HTR-8/SVneo (cell line): Measurements from ENCODE around the gene IFNA10.
"Not testable (repeated sequence)": the region's sequence is repeated elsewhere in the genome, so short reads cannot be mapped to it uniquely, and the experiment has no call there.

Experiments used
- DNase-seq: peaks from one replicate; pipeline ENCODE4 v3.0.0; 2011; ENCODE audit warnings: low spot score, mixed read lengths; ENCODE audit not compliant: insufficient read length
- FAIRE-seq: peaks from 2 replicates; lab custom pipeline; 2011; peaks lifted over from hg19 to GRCh38; lab: Jason Lieb, UNC

IFNA10 gene

DNA sequence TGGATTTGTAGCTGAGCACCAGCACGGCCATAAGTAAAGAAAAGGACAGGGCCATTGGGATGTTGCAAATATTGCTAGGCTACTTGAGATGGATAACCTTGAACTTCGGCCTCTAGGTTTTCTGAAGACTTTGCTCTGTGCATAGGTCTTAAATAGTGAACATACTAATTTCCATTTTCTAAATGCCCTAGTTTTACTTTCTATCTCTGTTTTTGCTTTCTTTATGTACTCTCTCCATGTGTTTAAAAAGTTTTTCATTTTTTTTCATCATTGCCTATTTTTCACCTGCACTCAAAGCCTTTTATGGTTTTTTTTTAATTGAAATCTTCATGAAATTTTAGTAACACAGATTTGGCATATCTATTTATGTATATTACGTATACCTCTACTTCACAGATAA is at the start of gene IFNA10:
IFNA10 (minus strand) TSS at position 101 of the 400 bp plus-strand sequence; CDS start at position 55, 46 bp downstream.
- not testable (repeated sequence) for FAIRE-seq, DNase-seq

DNA sequence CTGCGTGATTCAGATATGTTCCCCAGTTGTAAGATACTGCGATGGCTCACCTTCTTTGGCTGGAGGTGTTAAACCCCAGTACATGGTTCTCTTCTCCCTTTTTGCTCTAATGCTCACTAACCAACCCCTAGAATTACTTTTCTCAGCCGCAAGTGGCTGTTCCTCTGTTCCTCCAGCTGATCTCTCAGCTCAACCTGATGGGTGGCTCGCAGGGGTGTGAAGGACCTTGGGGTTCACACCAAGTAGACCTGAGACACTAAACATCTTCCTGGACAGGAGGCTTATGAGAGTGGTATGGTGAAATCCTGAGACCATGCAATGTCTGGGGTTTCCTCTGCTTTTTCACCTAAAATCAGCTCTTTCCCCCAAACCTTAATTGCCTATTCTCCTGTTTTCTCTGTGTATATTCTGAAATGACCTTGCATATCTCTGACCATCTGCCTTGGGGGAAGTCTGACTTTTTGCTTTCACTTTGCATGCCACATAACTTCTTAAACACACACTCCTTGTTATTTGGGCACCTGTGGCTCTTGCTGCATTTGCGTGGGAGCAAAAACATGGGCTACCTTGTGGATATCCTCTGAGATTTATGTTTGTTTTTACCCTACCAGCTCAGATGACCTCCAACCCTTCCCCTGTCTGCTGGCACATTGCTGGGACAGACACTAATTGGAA is 48.7 kb upstream of the IFNA10 start:
- FAIRE-seq (no peak), DNase-seq (no peak)

DNA sequence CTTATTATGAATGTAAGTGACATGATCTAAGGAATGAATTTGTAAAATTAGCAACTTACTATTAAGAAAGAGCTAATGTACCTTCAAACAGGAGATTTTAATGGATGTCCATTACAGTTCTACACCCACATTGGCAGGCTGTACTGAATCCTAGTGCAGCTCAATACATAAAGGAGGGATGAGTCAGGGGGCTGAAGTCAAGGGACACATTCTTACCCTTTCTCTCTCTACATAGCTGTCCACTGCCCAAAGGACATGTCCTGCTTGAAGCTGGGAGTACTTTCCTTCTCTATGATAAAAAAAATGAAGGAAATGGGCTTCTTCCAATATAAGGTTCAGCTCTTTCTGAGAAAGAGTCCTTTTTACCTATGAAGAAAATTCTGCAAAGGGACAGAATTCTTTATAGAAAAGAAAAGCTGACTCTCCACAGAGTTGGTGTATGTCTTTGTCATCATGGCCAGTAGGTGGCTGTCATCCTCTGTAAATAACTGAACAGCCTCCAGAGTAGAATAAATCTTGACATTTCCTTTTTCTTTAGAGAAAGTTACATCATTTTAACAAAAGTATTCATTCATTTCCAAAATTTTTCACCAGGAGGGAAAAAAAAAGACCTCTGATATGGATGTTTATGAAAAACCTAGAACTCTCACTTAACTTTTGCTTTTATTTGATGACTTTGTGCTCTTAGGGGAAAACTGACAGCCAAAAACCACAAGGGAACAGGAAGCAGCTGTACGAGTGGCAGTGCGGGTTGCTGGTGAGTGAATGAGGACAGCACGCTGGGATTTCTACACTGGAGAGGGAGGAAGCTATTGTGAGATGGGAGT is 46.0 kb upstream of the IFNA10 start:
- FAIRE-seq: no peak
- DNase-seq: peak; percentile 10

DNA sequence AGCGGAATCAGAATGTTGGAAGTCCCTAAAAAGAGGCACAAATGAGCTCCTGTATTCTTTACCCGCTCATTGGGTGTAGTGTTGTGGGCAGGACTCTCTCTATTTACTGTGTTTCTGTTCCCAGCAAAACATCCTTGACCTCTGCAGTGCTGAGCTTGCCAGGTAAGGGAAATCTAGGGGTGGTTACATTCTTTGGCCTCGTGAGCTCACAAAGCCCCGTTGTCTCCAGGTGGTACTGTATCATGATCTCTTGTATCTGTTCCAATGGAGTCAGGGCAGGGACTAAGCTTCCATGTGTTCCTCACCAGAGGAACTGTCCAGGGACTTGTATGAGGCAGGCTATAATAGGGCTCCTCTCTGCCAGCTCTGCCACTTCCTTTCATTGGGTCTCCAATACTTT is 44.7 kb upstream of the IFNA10 start:
- DNase-seq: no peak

DNA sequence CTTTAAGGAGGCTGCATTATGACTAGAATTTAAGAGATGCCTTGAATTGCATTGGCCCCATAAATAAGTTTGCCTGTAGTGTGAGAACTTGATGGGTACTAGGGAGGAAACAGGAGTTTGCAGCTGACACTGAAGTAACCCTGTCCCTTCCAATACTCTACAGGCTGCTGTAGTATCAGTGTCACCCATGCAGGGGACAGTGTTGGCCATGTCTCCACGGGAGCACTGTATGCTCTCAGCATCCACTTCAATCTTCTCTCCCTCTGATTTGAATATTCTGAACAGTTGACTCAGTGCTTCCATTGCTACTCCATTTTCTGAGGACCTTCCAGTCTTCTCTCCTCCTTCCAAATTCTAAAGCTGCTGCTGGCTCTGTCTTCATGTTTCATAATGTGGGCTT is 44.2 kb upstream of the IFNA10 start:
- DNase-seq (no peak), FAIRE-seq (no peak)

More for the DNA sequence above, 44.7 kb upstream of the IFNA10 start:
- FAIRE-seq: no peak

DNA sequence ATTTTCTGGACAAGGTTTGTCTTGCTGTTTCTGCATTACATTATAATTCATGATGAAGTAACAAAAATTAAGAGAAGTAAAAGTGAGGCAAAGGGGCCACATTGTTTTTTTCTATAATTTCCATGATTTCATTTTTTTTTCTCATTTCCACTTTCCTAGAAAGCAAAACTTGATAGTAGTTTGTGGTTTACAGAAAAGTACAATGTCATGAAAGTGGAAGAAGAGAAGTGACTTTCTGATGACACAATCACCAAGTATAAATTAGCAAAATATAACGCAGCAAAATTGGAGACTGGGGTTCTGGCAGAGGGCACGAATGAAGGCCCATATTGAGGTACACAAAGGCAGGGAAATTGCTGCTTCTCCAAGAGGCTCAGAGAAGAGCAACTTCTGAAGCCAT is 37.9 kb upstream of the IFNA10 start:
- no peak for DNase-seq
- no peak for FAIRE-seq

DNA sequence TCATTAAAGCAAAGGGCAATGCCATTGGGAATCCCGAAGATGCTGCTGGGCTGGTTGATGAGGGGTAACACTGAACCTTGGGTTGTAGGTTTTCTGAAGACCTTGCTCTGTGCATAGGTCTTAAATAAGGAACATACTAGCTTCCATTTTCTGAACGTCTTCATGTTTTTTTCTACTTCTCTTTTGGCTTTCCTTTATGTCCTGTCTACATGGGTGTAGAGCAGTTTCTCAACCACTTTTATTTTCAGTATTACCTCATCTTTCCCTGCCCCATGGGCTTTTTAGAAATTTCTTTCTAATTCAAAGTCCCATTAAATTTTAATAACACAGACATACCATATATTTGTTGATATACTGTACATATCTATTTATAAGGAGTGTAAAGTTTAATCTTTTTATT is 33.0 kb upstream of the IFNA10 start, which contains the start of gene IFNA14:
IFNA14 (minus strand) TSS at position 95 of the 400 bp plus-strand sequence; CDS start at position 25, 70 bp downstream.
- DNase-seq: no peak
- no peak for FAIRE-seq

DNA sequence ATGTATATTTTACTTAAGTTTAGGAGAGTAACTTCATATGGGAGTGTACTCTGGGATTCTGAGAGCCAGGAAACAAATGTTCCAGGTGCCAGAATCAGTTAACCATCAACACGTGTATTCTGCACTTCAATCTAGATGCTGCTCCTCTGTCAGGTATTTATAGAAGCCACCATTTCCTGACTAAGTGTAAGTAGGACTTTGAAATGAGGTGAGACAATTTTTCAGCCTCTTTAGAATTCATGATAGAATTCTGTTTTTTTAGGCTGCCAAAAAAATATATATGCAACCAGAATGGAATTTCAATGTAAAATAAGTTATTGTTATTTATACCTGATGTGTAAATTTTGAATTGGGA is 29.4 kb upstream of the IFNA10 start:
- not testable (repeated sequence) for DNase-seq, FAIRE-seq

DNA sequence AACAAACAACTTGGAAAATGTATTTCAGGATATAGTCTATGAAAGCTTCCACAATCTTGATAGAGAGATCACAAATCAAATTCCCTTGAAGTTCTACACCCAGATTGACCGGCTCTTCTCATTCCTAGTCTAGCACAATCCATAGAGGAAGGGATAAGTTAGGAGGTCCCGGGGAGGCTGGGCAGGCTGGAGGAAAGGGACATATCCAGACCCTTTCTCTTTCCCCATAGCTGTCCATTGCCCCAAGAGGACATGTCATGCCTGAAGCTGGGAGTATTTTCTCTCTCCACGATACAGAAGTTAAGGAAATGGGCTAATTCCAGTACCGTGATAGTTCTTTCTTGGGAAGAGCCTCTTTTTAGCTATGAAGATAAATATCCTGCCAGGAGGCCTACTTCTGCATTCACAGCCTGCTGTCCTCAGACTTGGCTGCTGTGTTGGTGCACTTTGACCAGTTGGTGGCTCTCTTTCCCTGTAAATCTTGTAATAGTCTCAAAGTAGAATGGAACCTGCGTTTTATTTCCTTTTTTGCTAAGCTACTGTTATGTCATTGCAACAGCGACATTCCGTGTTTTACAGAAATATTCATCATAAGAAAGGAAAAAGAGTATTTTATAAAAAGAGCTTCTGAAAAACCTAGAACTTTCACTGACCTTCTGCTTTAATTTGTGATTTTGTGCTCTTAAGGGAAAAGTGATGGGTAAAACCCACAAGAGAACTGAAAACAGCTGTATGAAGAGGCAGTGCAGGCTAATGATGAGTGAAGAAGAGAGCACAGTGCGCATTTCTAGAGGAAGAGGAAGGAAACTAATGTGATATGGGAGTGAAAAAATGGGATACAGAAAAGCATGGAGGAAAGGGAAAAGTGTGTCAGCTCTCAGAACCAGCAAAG is 28.8 kb upstream of the IFNA10 start:
- not testable (repeated sequence) for FAIRE-seq

DNA sequence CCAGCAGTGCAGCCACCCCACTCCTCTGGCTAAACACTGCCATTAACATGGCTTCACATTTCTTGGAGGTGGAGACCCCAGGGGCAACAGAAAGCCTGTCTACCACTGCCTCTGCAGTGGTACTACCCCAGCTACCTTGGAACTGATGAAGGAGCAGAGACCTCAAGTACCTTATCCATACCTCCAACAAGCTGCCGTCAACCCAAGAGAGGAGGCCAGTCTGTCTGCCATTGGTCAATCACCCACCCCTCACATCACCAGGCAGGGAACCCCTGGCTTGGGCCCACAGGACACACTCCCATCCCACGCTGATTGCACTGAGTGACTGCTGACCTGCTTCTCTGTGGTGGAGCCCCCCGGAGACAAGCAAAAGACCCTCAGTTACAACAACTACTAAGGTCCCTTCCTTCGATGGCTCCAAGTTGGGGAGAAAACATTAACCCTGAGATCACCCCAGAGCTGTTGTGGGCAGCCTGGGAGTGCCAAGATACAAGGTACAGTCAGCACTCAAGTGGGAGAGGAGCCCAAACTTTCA is 27.3 kb upstream of the IFNA10 start:
- DNase-seq: no peak
- no peak for FAIRE-seq

More for the DNA sequence above, 28.8 kb upstream of the IFNA10 start:
- peak; percentile 9 for DNase-seq

DNA sequence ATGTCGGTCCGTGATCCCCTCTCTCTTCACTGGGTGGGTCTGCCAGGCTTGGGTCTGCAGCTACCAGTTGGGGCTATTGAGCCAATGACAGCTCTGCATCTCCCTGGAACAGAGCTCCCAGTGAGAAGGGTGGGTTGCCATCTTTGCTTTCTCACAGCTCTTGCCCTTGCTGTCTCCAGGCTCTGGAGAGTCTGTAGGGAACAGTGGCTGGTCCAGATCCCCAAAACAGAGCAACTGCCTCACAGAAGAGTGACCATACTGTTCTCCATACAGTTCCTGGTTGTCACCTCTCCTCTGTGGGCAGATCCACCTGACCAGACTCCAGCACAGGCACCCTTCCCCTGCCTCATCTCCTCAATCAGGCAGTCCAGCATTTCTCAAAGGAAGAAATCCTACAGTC is 26.3 kb upstream of the IFNA10 start:
- DNase-seq (no peak), FAIRE-seq (no peak)

DNA sequence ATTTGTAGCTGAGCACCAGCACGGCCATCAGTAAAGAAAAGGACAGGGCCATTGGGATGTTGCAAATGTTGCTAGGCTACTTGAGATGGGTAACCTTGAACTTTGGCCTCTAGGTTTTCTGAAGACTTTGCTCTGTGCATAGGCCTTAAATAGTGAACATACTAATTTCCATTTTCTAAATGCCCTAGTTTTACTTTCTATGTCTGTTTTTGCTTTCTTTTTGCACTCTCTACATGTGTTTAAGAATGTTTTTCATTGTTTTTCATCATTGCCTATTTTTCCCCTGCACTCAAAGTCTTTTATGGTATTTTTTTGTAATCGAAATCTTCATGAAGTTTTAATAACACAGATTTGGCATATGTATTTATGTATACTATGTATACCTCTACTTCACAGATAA is 21.2 kb upstream of the IFNA10 start, which contains the start of gene IFNA17:
IFNA17 (minus strand) TSS at position 101 of the 400 bp plus-strand sequence; CDS start at position 52, 49 bp downstream.
- DNase-seq (no peak), FAIRE-seq (no peak)

DNA sequence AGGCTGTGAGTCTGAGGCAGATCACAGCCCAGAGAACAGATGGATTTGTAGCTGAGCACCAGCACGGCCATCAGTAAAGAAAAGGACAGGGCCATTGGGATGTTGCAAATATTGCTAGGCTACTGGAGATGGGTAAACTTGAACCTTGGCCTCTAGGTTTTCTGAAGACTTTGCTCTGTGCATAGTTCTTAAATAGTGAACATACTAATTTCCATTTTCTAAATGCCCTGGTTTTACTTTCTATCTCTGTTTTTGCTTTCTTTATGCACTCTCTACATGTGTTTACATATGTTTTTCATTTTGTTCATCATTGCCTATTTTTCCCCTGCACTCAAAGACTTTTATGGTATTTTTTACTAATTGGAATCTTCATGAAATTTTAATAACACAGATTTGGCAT is 10.3 kb upstream of the IFNA10 start, which contains the start of gene IFNA16:
IFNA16 (minus strand) TSS at position 101 of the 400 bp plus-strand sequence; CDS start at position 95, 6 bp downstream.
- DNase-seq, FAIRE-seq: not testable (repeated sequence)

DNA sequence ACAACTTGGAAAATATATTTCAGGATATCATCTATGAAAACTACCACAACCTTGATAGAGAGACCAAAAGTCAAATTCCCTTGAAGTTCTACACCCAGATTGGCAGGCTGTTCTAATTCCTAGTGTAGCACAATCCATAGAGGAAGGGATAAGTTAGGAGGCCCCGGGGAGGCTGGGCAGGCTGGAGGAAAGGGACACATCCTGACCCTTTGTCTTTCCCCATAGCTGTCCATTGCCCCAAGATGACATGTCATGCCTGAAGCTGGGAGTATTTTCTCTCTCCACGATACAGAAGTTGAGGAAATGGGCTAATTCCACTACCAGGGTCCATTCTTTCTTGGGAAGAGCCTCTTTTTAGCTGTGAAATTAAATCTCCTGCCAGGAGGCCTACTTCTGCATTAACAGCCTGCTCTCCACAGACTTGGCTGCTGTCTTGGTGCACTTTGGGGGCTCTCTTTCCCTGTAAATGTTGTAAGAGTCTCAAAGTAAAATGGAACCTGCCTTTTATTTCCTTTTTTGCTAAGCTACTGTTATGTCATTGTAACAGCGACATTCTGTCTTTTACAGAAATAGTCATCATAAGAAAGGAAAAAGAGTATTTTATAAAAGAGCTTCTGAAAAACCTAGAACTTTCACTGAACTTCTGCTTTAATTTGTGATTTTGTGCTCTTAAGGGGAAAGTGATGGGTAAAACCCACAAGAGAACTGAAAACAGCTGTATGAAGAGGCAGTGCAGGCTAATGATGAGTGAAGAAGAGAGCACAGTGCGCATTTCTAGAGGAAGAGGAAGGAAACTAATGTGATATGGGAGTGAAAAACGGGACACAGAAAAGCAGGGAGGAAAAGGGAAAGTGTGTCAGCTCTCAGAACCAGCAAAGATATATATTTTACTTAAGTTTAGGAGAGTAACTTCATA is 6.7 kb upstream of the IFNA10 start:
- DNase-seq, FAIRE-seq: not testable (repeated sequence)

DNA sequence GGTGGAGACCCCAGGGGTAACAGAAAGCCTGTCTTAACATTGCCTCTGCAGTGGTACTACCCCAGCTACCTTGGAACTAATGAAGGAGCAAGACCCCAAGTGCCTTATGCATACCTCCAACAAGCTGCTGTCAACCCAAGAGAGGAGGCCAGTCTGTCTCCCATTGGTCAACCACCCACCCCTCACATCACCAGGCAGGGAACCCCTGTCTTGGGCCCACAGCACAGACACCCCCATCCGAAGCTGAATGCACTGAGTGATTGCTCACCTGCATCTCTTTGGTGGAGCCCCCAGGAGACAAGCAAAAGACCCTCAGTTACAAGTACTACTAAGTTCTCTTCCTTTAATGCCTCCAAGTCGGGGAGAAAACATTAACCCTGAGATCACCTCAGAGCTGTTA is 5.2 kb upstream of the IFNA10 start:
- not testable (repeated sequence) for FAIRE-seq, DNase-seq

DNA sequence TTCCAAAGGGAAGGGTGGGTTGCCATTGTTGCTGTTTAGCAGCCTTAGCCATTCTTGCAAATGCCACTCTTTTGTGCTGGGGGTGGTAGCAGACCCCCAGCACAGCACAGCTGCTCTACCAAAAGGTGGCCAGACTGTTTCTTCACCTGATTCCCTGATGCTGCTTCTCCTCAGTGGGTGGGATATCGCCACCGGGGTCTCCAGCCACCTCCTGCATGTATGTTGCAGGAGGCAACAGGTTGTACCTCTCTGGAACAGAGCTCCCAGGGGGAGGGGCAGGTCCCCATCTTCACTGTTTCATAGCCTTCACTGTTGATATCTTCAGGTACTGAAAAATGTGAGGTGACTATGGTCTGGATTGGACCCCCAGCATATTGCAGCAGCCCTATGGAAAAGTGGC is 3.8 kb upstream of the IFNA10 start:
- FAIRE-seq: not testable (repeated sequence)

DNA sequence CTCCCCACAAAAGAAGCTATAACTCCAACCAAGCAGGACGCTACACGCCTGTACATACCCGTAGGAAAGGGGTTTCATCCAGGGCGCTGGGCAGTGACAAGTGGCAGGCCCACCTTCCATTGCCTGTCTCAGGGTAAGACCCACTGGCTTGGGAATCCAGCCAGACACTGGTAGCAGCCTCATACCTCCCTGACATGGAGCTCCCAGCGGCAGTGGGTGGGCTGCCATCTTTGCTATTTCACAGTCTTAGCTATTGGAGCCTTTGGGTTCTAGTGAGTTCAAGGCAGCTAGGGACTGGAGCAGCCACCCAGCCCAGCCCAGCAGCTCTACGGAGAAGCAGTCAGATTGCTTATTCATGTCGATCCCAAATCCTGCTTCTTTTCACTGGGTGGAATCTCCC is 3.4 kb upstream of the IFNA10 start:
- FAIRE-seq: no peak
- no peak for DNase-seq

More for the DNA sequence above, 3.8 kb upstream of the IFNA10 start:
- not testable (repeated sequence) for DNase-seq

DNA sequence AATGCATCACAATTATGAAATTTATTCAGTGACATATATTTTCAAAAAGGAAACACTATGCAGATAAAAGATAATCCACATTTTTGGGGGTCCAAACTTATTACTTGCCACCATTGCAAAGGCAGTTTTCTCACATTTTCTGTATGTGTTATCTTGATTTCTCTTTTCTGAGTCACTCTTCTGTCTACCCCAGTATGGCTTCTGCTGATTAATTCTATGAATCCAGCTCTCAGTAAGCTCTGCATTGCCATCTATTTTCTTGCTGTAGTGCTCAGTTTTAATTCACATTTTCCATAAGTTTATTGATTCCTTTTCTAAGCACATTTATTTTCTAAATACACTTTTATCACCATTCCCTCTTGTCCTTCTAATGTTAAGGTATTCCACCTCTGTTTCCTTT is 1.7 kb downstream of the IFNA10 start:
- no peak for FAIRE-seq
- no peak for DNase-seq

DNA sequence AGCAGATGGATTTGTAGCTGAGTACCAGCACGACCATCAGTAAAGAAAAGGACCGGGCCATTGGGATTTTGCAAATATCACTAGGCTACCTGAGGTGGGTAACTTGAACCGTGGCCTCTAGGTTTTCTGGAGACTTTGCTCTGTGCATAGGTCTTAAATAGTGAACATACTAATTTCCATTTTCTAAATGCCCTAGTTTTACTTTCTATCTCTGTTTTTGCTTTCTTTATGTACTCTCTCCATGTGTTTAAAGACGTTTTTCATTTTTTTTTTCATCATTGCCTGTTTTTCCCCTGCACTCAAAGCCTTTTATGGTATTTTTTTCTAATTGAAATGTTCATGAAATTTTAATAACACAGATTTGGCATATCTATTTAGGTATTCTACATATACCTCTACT is 4.8 kb downstream of the IFNA10 start, which contains the start of gene IFNA7:
IFNA7 (minus strand) TSS at position 101 of the 400 bp plus-strand sequence; CDS start at position 61, 40 bp downstream.
- not testable (repeated sequence) for DNase-seq, FAIRE-seq
